Activated CD4-positive, alpha-beta T cell treated with anti-CD3 and anti-CD28 coated beads, Interleukin-2, Interleukin-6, amounts not matched to agents 100 ng/mL and 50 ng/mL, durations not matched to agents 16 hours and 8 hours (primary cell): ENCODE data around the gene MSANTD4.
A peak's percentile ranks its signal among the peaks of the same experiment; 100 is the strongest.
"Not testable (repeated sequence)": the region's sequence is repeated elsewhere in the genome, so short reads cannot be mapped to it uniquely, and the experiment has no call there.

ENCODE experiments used
- DNase-seq: peaks from one replicate; pipeline ENCODE4 v3.0.0-alpha.2; 2020

The MSANTD4 gene

DNA sequence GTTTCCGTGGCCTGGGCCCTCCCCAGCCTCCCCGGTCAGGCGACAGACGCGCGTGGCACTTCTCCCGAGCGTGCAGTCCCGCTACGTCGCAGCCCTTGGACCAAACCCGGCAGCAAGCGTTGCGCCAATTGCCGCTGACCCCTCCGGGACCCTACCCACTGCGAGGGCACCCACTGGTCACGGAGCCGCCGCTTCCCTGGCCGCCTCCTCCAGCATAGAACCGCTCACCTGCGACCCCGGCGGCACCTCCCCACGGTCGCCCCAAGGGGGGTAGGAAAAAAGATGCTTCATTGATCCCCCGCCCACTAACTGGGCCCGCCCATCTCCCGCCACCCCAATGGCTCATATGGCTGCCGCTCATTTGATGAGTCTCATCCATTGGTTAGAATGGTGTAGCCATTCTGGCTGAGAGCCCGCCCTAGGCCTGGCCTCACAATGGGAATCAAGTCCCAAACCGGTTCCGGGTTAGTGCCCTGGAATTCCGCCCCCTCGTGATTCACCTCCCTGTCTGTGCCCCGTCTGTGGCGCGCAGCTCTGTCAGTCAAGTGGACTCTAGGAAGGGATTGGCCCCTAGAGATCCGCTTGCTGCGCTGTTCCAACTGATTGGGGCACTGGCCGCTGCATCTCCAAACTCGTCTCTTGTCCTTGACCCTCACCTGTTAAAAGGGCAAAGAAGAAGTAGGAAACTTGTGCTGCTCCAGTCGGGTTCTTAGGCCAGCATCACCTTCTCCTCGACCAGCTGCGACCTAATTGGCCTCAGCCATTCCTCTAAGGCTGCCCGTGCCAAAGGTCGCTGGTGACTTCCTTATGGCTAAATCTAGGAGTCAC lies at the start of gene MSANTD4:
TSS of gene MSANTD4 (minus strand) at position 274 of the 828 bp plus-strand sequence. CDS start 11,323 bp downstream, outside the sequence.
- peak; percentile 99 for DNase-seq

DNA sequence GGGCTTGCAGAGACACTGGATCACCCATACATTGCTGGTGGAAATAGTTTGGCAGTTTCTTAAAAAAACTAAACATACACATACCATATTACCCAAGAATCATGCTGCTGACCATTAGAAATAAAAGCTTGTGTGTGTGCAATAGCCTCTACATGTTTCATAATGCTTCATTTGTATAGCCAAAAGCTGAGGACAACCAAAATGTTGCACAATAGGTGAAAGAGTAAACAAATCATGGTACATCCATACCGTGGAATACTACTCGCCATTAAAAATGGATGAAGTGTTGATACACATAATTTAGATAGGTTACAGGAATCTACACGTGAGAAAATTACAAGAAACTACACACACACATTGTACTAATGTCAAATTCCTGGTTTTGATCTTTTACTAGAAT lies 48.6 kb upstream of the MSANTD4 start:
- no peak for DNase-seq

DNA sequence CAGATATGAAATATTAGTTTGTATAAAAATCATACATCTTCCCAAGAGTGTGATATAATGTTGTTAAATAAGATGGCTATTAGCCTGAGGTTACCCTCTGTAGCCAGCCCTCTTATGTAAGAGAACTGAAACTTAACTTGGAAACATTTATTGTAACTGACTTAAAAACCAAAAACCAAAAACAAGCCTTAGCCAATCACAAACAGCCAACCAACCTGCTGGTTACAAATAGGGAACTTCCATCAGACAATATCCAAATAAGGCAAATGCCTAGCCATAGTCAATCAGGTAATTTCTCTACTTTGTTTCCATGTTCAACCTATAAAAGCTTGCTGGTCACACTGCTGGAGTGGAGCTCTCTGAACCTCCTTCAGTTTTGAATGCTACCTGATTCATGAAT lies 41.0 kb upstream of the MSANTD4 start:
- peak; percentile 29 for DNase-seq

DNA sequence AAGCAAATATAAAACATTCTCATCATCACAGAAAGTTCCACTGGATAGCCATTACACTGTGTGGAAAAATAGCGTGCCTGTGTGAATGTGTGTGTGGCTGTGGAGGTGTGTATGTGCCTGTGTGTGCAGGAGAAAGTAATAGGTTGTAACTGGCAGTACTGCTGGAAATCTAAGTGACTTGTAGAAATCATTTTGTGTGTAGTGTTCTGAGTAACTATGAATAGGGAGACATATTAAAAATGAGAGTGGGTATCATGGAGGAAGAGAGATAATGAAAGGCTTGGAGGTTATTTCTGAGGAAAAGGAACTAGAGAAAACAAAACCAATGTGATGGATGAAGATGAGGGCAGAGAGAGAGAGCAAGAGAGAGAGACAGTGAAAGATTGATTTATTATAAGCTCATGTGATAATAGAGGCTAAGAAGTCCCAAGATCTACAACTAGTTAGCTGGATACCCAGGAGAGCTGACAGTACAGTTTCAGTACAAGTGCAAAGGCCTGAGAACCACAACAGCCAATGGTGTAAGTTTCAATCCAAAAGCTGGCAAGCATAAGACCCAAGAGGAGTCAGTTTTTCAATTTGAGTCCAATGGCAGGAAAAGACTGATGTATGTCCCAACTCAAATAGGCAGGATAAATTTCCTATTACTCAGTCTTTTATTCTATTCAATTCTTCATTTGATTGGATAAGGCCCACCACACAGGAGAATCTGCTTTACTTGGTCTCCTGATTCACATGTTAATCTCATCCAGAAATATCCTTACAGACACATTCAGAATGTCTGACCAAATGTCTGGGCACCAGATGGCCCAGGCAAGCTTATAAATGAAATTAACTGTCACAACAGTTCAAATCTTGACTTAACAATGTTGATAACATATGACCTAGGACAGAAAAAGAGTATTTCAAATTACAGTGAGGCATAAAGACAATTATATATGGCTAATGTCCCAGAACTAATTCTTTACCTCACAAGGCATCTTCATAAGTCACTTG lies 40.2 kb upstream of the MSANTD4 start:
- DNase-seq: peak; percentile 33

DNA sequence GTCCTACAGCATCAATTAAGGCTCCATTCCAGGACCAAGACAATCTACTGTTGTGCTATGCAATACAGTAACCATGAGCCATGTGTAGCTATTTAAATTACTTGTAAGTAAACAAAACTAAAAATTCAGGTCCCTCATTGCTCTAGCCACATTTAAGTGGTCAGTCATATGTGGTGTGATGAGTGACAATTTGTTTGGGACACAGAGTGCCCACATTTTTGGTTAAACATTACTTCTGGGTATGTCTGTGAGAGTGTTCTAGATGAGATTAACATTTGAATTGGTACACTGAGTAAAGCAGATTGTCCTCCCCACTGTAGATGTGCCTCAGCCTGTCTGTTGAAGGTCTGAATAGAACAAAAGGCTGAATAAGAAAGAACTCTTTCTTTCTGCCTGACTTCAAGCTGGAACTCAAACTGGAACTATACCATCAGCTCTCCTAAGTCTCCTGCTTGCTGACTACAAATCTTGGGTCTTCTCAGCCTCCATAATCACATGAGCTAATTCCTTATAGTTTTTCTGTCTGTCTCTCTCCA lies 39.3 kb upstream of the MSANTD4 start:
- DNase-seq: no peak

DNA sequence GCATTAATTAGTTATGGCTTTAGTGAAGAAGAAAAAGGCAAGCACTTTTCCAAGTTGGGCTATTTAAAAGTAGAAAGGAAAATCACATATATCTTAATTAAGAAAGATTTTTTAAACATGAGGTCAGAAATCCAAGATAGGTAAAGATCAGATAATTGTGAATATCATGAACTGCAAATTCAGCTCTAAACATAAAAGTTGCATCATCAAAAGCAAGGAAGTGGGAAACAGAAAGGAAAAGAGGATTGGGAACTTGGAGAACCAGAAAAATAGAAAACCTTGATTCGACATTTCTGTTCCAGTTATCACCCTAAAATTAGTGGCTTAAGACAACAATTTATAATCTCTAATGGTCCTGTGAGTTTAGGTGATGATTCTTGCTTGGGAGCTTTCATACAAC lies 37.6 kb upstream of the MSANTD4 start:
- DNase-seq: no peak

DNA sequence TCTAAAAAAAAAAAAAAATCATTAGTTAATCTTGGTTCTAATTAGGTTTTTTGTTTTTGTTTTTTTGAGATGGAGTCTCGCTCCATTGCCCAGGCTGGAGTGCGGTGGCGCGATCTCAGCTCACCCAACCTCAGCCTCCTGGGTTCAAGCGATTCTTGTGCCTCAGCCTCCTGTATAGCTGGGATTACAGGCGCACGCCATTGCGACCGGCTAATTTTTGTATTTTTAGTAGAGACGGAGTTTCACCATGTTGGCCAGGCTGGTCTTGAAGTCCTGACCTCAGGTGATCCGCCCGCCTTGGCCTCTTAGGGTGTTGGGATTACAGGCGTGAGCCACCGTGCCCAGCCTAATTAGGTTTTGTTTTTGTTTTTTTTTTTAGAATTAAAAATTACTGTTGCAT lies 36.3 kb upstream of the MSANTD4 start:
- DNase-seq: not testable (repeated sequence)

DNA sequence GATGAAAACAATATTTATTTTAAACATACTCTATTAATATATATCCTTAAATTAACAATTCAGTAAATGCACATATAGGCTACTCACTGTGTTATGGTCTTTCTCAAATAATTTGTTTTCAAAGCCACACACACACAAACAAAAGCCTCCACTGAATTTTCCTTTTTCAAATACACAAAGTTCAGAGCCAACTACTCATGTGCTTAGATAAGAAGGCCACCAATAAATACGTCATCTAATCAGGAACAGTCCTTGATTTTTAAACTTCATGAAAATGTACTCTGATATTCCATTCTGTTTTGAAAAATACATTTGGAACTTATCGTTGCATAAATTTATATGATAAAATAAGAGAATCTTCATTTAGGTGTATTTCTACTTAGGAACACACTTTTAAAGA lies 29.1 kb upstream of the MSANTD4 start:
- DNase-seq: no peak

DNA sequence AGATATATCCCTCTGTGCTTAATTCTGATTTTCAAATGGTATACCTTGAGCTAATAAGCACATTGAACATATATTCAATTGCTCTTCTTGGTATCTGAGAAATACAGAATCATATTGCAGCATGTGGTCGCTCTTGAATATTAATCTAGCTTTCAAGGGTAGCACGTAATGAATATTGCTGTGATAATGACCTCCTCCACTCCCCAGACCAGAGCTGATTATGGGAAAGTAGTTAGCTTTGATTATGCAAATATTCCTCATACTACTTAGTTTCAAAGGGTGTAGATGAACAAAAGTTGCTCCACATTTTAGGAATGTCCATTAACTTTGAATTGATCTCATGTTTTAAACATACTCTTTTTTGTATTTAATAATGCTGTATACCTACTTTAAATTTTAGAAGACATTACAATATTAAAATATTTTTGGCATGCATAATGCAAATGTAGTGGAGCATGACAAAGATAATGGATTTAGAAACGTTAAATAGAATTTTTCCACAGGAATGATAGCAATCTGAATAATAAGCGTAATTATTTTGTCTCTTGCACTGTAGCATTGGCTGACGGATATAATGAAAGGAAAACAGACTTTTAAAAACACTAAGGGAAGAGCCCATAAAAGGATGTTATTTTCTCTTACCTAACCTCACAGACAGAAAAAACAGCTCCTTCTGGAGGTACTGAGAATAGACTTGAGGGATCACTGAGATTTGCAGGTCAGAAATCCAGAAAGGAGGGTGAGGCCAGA lies 27.9 kb upstream of the MSANTD4 start:
- DNase-seq: no peak

DNA sequence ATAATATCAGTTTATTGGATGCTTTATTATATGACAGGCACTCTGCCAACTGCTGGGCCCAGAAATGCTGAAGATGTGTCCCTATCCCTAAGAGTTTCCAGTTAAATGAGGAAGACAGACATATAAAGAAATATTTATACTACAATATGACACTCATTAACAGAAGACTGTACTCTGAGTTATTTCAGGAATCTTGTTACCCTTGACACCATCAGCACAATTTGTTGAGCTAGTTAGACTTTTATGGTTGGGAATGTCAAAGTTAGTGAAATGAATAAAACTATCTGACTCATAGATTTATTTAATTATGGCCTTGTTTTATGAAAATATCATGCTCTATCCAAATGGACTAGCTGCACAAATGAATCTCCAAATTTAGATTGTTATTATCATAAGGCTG lies 25.6 kb upstream of the MSANTD4 start:
- no peak for DNase-seq

DNA sequence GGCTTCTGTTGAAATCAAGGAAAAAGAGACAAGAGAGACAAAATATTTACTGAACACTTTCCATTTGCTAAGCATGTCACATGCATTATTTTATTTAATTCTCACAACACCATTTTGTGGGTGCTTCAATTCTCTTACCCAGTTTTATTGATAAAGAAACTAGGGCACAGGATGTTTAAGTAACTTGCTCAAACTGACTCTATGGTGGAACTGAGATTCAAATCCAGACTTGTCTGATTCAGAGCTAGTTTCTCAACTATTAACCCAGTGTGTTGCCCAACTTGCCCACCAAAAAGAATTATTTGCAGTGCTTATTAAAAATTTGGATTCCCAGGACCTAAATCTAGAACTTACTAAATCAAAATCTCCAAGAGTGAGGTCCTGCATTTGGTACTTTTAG lies 21.5 kb upstream of the MSANTD4 start:
- DNase-seq: peak; percentile 54

DNA sequence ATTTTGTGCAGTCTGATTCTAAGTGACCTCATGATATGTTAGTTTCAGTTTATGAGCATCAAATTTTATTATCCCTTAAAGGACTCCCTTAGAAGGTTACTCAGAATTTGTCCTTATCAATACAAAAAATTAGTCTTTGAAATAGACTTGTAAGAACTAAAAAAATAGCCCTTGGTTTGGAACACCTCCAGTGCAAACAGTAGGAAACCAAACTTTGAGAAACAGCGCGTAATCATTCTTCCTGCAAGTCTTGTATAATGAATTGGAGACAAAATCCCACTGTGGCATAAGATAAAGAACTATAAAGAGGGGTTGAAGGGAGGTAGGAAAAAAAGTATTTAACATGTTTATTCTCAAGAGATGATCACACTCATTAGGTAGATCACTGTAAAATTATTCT lies 10.8 kb upstream of the MSANTD4 start:
- DNase-seq: no peak

DNA sequence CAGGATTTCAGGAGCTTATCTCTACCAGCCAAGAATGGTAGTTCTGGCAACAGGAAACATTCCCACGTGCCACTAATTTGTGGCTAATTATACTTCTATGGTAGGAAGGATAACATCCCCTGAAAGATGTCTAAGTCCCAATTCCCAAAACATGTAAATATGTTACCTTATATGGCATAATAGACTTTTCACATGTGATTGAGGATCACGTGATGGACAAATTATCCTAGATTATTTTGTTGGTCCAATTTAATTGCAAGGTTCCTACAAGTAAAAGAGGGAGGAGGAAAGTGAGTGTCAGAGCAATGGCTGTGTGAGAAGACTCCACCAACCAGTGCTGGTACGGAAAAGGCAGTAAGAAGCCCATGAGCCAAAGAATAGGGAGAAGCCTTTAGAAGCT lies 9.9 kb upstream of the MSANTD4 start:
- DNase-seq: no peak

DNA sequence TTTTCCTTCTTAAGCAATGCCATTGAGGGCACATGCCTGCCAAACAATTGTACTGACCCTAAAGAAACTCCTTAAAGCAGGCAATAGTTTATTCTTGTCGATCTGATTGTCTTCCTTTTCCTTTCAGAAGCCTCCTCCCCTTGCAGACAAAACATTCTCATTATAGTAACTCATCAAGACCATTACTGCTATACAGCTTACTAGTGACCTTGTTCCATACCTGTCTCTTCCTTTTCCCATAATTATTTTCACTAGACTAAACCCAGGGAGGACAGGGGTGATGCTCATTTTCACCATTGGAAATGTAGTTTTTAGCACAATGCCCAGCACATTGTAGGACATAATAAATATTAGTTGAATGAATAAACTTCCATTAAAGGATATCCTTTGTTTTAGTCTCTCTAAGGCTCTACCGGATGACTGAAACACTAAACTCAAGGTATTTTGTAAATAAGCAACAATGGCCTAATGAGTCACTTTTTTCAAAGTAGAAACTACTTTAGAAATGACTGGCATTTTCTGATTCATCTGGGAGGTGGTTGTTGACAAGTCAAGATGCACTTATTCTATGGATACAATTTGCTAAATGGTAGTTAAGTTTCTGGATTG lies 9.3 kb upstream of the MSANTD4 start:
- DNase-seq: peak; percentile 67

DNA sequence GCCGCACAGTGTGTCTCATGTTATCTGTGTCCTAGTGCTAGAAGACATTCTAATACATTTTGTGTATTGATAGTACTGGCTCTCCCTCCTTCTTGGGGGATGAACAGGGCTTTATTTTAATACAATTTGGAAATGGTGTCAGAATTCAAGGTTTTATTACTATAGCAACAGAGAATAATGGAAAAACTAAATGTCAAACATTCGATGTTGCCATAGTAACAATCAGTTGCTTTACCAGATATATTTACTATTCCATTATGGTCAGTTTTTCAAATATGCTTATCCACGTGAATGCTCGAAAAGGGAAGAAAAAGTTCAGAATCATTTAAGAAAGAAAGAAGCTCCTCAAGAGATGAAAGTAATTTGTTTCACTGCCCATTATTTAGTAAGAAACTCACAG lies 8.6 kb upstream of the MSANTD4 start:
- DNase-seq: no peak

DNA sequence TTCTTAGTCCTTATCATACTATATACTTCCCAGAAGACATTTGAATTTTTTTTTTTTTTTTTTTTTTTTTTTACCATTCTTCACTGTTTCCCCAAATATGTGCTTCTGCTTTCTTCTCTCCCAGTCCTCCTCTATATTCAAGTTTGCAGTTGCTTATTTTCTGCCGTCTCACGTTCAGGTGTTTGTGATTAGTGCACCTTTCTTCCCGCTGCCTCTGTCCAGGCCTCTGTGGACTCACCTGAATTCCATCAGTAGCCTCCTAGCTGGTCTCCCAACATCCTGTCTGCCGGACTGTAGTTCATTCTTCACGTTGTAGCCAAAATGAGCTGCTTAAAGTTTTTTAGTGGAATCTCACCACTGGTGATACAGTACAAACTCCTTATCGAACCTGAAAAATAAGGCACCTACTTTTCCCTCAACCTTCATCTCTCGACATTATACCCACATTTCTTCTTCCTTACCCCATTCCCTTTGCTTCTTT lies 795 bp upstream of the MSANTD4 start:
- DNase-seq: no peak

DNA sequence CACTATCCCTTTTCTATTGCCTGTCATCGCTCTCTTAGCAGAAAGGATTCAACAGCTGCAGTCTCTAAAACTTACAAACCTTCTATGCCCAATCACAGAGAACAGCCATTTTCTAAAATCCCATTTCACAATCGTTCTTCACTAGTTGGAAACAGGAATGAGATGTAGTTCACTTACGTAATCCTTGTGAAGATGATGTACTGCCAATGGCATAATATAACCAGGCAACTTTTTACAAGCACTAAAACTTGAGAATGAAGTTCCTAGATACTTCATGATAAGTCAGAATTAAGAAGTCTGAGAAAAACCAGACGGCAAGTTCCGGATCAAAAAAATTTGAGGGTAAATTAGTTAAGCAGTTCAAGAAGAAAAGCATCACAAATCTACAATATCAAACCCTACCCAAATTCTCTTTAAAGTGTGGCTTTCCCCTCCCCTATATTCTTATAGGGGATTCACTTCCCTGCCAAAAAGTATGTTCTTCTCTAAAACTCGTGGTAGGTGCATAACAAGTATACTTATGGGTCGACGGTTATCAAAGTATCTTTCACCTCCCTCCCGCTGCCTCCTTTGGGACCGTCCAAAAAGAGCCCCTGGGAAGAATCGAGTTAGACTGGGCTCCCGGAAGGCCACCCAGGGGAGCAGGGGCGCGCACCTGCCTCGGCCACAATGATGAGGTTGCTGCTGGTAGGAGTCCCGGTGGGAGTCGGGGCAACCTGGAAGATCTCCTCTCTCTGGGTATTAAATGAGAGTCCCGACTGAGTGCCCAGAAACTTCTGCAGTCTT lies 666 bp downstream of the MSANTD4 start:
- no peak for DNase-seq

DNA sequence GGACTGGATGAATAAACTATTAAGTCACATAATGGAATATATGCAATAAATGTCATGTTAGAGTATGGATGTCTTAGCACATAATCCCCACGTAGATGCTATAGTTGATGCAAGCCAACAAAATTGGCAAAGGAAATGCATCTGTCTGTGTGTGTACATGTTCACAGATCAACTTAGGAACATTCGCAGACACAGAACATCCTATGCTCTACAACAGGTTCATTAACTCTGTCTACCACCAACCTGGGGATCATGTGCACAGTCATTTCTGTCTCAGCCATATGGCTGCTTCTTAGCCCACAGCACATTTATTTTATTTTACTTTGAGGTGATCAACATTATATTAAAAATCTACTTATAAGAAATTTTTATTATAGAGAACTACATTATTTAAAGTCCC lies 4.9 kb downstream of the MSANTD4 start:
- no peak for DNase-seq

DNA sequence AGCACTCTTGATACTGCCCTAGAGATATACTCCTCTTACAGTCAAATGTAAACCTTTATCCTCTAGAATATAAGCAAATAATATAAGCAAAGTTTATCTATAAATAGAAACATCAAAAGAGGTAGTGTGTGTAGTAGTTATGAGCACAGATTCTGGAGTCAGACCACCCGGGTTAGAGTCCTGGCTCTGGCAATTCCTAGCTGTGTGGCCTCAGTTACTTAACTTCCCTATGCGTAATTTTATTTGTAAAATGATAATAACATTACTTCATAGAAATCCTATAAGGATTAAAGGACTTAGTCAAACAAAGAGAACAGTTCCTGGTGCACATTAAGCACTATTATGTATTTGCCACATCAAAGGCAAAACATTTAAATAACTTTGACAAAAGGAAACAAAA lies 7.0 kb downstream of the MSANTD4 start:
- no peak for DNase-seq

DNA sequence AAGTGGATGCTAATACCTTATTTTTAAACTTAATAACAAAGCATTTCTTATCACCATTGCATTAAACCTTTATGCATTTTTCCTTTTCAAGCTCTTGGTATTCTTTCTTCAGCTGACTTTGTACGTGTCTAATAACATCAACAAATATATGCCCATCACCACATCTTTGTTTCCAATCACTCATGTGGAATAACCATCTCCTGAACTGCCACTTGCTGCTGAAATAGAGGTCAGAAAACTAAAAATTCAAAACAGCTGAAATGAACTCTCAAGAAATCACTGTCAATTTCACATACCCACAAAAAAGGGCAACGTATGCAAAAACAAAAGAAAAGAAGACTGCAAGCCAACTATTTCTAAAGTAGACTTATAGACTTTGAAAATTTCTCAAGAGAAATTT lies 7.4 kb downstream of the MSANTD4 start:
- DNase-seq: no peak

DNA sequence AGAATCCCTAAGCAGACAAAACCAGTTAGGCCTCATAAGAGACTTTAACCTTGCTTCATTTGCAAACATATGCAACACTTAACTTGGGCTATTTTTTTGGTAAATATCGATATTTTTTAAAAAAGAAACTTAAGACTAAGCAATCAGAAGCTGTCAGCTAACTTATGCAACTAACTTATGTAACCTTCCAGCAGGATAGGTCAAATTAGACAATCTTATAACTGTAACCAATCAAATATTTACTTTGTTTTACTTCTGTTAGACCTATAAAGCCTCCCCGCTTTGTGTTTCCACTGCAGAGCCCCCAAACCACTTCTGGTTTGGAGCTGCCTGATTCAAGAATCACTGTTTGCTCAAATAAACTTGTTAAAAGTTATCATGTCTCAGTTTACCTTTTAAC lies 8.0 kb downstream of the MSANTD4 start:
- DNase-seq: no peak
